GM21515 (cell line): ENCODE data around the gene YBX1.

ENCODE experiments used
- ATAC-seq: cut with Tn5 transposase; IDR thresholded peaks from one replicate; pipeline ENCODE4 v1.9.1; 2021; ENCODE audit not compliant: unreplicated experiment

The YBX1 gene

GRCh38 chr1:42681741-42682483 lies at the start of gene YBX1:
Gene YBX1, plus strand, starts transcription at chr1:42682418. Its CDS starts 148 bp downstream, at chr1:42682566.
- ATAC-seq: peak; percentile 91

- no peak for ATAC-seq
These were observed 43.1 kb upstream of the YBX1 start for GRCh38 chr1:42639116-42639515.

- no peak for ATAC-seq
These were observed 36.2 kb upstream of the YBX1 start for GRCh38 chr1:42646056-42646455.

GRCh38 chr1:42657201-42657600 lies 25.0 kb upstream of the YBX1 start:
- no peak for ATAC-seq

- peak; percentile 96 for ATAC-seq
These were observed 24.0 kb upstream of the YBX1 start, which contains the start of gene PPIH for GRCh38 chr1:42657981-42658876. Gene PPIH, plus strand, starts transcription at chr1:42658423. Its CDS starts 24 bp downstream, at chr1:42658447.

GRCh38 chr1:42658877-42659337 lies 23.3 kb upstream of the YBX1 start:
- no peak for ATAC-seq

GRCh38 chr1:42660907-42661500 lies 21.2 kb upstream of the YBX1 start:
- ATAC-seq: no peak

GRCh38 chr1:42669936-42670335 lies 12.3 kb upstream of the YBX1 start:
- no peak for ATAC-seq

GRCh38 chr1:42670425-42670824 lies 11.8 kb upstream of the YBX1 start:
- no peak for ATAC-seq

GRCh38 chr1:42674214-42674613 lies 8.0 kb upstream of the YBX1 start:
- no peak for ATAC-seq

- ATAC-seq: no peak
These were observed 7.5 kb upstream of the YBX1 start for GRCh38 chr1:42674682-42675081.

- ATAC-seq: no peak
These were observed 6.8 kb upstream of the YBX1 start for GRCh38 chr1:42675467-42675866.

- no peak for ATAC-seq
These were observed 5.6 kb upstream of the YBX1 start for GRCh38 chr1:42676534-42677087.

- no peak for ATAC-seq
These were observed 2.7 kb upstream of the YBX1 start for GRCh38 chr1:42679364-42679983.

GRCh38 chr1:42680055-42680454 lies 2.2 kb upstream of the YBX1 start:
- no peak for ATAC-seq

GRCh38 chr1:42680921-42681683 lies 1.1 kb upstream of the YBX1 start:
- ATAC-seq: no peak

GRCh38 chr1:42682484-42682738 lies 193 bp downstream of the YBX1 start:
- peak; percentile 6 for ATAC-seq

GRCh38 chr1:42682739-42683531 lies 717 bp downstream of the YBX1 start:
- peak; percentile 42 for ATAC-seq

- ATAC-seq: no peak
These were observed 1.9 kb downstream of the YBX1 start for GRCh38 chr1:42684139-42684538.
